GM21723 (cell line): ENCODE data around the gene DOCK1.

Experiments used
- ATAC-seq: cut with Tn5 transposase; IDR thresholded peaks from one replicate; pipeline ENCODE4 v1.9.1; 2021; ENCODE audit warnings: mild to moderate bottlenecking, moderate library complexity; ENCODE audit not compliant: unreplicated experiment

The DOCK1 gene

DNA sequence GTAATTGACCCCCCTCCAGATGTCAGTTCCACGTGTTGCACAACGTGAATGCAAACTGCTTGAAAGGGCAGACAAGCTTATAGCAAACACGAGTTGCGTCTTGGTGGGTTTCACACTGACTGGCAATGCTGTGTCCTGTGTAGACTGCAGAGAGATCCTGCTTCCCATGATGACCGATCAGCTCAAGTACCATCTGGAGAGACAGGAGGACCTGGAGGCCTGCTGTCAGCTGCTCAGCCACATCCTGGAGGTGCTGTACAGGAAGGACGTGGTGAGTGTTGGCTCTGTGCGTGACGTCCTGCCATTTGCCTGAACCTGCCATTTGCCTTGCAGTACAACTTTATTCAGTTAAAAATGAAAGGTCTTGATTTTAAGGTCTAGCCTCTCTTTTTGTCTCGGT, 220.1 kb downstream of the DOCK1 start:
- no peak for ATAC-seq

DNA sequence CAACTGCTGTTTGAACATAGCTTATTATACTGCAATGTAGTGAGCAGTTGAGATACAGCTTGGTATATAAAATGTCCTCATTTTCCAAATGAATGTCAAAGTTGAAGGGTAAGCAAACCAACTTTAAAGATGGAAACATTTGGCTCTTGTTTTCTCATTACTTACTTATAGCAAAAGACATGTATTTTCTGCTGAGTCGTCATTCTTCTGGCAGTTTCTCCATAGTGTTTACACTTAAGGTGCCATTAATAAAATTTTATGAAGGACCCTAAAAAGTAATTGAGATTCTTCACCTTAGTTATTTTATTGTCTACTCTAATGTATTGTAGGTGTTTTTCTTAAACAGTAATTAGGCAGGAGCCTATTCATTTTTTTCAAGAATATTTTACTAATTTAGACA, 222.6 kb downstream of the DOCK1 start:
- ATAC-seq, result no peak

GRCh38 chr10:127129104-127129503, 223.9 kb downstream of the DOCK1 start:
- no peak for ATAC-seq

DNA sequence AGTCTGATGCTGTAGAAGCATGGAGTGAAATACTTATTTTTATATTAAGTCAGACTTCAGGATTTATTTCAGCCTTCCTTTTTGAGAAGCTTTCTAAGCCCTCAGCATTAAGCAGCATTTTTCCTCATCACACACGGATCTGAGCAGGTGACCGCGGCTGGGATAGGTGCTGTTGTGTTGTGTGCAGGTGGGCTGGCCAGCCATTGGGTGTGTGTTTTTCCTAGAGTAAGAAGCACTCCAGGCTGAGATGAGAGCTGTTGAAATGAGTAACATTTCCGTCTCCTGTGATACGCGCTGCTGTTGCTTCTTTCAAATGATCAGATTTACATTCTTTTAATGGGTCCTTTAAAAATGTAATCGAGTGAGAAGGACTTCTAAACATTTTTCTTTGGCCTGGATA, 227.2 kb downstream of the DOCK1 start:
- ATAC-seq, result no peak

DNA sequence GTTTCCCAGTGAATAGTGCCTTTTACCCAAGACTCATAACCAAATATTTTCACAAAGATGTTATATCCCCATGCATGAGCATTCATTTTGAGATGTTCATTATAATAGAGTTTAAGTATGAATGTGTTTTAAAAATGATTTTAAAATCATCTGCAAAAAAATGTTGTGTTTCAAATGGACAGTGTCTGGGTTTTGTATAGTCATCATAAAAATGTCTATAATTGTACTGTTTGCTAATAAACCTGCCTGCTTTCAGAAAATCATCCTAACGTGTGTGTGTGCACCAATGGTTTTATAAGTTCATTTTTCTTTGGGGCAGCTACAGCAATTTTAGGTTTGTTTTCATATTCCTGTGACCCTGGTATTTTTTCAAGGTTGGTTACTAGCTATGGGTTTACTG, 228.0 kb downstream of the DOCK1 start:
- ATAC-seq, result no peak

DNA sequence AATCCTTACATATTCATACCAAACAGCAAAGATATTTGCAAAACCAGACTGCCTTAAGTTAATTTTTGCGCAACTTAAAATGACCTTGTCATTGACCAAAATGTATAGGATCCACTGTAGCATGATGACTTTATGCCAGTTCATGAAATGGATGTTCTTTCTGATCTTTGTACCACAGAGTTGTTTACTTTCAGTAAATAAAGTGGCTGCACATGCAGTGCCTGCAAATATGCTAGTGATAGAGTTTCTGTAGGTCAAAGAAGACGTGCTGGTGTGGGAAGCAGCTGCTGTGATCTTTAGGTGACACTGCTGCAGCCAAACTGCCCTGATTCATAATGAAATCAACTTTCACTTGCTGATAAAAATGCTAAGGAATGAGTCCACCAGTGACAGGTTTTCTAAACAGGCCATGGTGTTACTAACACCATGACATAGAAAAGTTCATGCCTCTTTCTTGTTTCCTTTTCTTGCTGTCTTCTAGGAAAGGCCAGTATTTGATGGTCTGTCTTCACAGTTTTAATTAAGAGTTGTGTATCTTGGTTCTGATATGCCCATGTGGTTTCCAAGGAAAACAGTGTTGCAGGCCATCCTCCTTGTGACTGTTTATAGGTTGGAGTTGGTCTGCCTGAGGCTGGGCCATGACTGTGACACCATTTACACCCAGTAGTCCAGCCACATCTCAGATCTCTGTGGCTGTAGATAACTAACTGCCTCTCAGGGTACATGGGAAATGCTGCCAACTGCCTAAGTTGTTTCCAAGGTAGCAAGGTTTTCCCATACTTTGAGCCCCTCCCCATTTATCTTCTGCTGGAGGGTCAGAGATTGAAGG, 228.7 kb downstream of the DOCK1 start:
- ATAC-seq, result no peak

DNA sequence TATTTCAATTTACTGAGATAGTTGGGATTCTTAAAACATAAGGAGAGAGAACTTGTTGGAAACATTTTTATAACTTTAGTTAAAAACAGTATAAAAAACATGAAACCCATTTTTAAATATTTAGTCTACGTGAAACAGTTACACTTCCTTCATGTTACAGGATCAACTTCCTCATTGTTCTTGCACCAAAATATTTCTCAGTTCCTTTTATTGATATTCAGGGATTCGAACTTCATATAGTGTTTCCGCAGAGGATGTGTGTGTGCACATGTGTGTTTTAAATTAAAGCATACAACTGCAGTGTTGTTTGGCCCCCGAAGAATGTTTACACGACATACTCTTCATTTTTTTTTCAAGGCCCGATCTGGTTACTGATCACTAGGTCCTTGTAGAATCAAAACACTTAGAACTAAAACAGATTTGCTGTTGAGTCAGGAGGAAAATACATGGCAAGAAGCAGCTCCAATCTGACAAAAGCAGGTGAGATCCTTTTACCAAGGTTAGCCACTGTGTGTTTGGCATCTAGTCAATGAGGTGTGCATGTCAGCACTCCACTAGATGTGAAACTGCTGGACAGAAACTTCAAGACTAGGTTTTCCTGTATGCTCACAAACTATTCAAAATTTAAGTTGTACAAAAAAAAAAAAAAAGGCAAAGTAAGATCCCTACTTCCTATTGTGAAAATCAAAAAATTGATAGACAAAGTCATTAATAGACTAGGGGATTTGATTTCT, 230.8 kb downstream of the DOCK1 start:
- ATAC-seq, result no peak

DNA sequence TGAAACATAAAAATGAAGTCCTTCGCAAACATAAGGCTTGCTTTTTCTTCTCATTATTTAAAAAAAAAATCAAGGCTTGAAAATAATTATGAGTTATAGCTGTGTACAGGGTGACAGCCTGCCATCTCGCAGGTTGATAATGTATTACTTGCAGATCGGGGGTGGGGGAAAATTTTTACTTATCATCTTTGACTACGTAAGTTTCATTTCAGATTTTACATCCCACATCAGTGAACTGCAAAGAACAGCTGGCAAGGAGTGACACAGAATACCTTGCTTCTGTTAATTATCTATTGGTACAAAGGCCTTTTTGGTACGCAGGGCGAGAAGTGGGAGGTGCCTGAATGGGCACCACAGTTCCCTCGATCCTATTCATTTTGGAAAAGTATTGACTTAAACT, 232.2 kb downstream of the DOCK1 start:
- no peak for ATAC-seq

DNA sequence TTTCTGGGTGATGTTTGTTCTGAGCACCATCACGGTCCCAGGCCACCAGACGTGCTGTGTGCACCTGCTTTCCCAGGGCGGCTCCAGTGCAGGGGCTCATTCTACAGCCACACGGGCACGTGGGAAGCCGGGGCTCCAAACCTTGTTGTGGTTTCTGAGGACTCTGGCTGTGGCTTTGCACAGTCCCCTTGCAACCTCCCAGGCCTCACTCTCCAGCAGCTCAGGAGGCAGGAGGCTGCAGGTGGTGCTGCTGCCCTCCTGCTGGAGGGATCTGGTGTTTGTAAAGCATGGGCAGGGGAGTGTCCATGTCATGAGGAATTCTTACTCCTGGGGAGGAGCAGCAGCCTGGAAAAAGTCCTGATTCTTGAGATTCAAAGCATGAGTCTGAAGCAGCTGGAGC, 236.9 kb downstream of the DOCK1 start:
- ATAC-seq, result no peak

DNA sequence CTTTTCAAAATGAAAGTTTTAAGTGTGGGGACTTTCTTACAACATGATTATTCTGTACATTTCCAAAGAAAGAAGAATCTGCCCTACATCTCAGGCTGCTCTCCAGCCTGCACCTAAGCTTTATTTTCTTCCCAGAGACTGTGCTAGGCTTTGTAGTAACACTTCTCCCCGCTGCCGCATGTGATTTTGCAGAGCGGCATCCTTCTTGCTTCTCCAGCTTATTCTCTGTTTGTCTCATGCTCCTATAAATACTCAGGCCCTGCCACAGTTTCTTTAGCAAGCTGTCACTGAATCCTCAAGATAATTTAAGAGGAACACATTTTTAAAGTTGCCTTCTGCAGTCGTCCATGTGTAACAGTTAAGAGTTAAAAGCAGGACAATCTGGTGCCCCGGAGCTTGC, 237.6 kb downstream of the DOCK1 start:
- ATAC-seq, result no peak

DNA sequence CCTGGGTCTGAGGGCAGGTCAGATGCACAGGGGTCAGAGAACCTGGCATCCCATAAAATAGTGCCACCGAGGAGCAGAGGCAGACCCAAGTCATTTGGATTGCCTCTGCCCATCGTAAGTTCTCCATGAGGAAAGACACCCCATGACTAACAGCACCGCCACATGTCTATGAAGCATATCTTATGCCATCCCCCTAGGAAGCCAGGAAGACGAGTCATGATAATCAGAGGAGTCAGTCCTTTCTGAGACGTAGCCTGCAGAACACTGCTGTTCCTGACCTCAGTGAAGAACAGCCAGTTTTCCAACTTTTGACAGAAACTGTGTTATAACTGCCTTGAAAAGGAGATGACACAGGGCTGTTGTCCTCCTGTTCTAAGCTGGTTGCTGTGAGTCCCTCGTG, 239.9 kb downstream of the DOCK1 start:
- ATAC-seq, result no peak

- ATAC-seq, result no peak
These were observed 241.4 kb downstream of the DOCK1 start for GRCh38 chr10:127146661-127147060.

DNA sequence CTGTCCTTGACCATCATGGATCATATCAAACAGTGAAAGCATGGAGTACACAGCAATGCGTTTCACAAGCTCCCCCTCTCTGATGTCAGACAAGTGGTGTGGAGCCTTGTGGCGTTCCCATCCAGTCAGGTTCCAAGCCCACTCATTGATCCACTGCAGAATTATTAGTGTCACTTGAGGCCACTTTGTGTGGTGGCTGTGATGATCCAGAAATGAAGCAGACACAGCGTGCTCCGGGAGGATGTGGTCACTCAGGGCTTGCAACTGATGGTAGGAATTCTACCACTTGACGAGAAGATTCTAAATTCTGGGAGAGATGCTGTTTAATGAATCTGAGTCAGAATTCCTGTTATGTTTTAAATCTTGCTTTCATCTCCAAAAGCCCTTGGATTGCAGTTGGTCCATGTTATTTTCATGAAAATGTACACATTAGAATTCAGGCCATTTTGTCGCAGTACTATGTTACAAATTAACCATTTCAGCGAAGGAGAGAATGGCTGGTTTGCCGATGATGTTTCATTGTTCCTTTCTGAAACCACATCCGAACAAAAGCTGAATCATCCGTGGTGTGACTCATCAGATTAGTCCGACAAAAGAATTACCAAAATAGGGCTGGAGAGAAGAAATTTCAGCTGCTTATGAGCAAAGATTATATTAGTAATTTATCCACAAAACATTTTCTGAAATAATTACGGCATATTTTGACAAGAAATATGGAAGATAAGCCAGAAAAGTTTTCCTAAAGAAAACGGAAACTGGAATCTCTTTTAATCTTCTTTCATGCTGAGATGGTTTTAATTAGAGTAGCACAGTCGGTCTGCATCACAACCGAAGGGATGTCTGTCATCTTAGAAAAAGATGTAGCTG, 243.1 kb downstream of the DOCK1 start:
- ATAC-seq, result no peak

GRCh38 chr10:127148933-127149220, 243.6 kb downstream of the DOCK1 start:
- no peak for ATAC-seq

- ATAC-seq, result no peak
These were observed 244.4 kb downstream of the DOCK1 start for GRCh38 chr10:127149501-127150081.

GRCh38 chr10:127150136-127150535, 244.9 kb downstream of the DOCK1 start:
- ATAC-seq, result no peak

- no peak for ATAC-seq
These were observed 246.3 kb downstream of the DOCK1 start for GRCh38 chr10:127151541-127151940.

GRCh38 chr10:127151981-127152699, 246.9 kb downstream of the DOCK1 start:
- ATAC-seq, result no peak

DNA sequence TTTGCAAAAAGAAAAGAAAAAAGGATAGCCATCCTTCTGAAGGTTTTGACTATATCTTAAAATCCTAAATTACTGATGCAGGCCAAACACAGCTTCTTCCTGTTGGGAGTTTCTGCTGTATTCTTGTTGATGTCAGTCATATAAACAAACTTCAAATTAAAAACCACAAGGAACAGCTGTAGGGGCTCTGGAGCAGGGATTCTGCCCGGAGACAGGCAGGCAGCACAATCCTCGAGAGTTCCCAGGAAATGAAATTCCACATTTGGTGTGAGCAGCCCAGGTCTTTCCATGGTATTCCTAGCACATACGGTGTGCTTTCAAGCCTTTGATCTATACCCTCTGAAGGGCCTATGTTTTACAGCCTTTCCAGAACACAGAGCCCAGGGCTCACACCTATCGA, 248.0 kb downstream of the DOCK1 start:
- no peak for ATAC-seq

DNA sequence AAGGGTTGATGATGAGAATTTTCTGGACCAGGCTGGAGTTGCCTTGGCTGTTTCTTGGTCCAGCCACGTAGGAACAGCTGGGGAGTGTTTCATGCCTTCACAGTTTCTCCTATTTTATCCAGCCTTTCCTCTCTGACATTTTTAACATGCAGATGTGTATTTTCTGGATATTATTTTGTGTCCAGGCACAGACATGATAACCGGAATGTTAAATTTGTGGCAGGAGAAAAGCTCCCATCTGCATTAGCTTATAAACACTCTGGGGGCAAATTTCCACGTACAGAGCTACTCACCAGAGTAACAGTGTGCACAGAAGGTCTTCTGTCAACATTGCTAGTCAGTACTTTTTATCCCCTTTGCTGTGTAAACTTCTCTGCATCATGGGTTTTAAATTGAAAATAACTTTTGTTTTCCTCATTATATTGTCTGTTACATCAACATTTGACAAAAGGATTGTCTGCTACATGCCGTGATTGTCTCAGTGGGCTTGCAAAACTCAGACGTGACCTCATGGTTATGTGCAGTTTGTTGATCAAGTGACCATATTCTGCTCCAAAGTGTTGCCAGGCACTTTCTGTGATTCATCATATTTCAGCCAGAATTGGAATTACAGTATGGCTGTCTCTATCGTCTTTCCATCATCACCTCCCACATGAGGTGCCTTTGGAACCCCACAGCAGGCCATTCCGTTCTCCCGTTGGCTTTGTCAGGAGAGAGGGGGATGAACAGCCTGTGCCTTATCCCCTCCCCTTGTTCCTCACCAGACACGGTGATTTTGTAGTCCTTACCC, 249.8 kb downstream of the DOCK1 start:
- no peak for ATAC-seq
